Measurements from ENCODE around the gene SPEM1. TPM values are rescaled to one million over a fixed set of nuclear protein-coding genes. Genes with fewer than 3 reads are reported as not detected.

Gene SPEM1
- polyA plus RNA-seq, 10 donors = not detected

GRCh38 chr17:7418472-7419152, 1.5 kb upstream of the SPEM1 start:
- no peak for DNase-seq

GRCh38 chr17:7421186-7421585, 1.1 kb downstream of the SPEM1 start:
- DNase-seq = no peak

- DNase-seq = no peak
These were observed 3.6 kb downstream of the SPEM1 start for GRCh38 chr17:7423679-7424078.

- DNase-seq = no peak
These were observed 5.2 kb downstream of the SPEM1 start, which contains the start of gene SPEM2 for GRCh38 chr17:7425316-7425715. TSS of gene SPEM2 (plus strand) at chr17:7425616. CDS start at chr17:7425689, 73 bp downstream.

- no peak for DNase-seq
These were observed 5.6 kb downstream of the SPEM1 start for GRCh38 chr17:7425756-7426155.

- no peak for DNase-seq
These were observed 6.2 kb downstream of the SPEM1 start for GRCh38 chr17:7426203-7426863.

GRCh38 chr17:7426896-7427489, 6.9 kb downstream of the SPEM1 start:
- DNase-seq = no peak

GRCh38 chr17:7427549-7427948, 7.4 kb downstream of the SPEM1 start:
- no peak for DNase-seq

- no peak for DNase-seq
These were observed 8.4 kb downstream of the SPEM1 start, which contains the start of gene SPEM3 for GRCh38 chr17:7428557-7428956. TSS of gene SPEM3 (plus strand) at chr17:7428857. CDS start at chr17:7428903, 46 bp downstream.

GRCh38 chr17:7429722-7430121, 9.6 kb downstream of the SPEM1 start:
- no peak for DNase-seq

GRCh38 chr17:7431231-7431630, 11.1 kb downstream of the SPEM1 start:
- DNase-seq = no peak

GRCh38 chr17:7432296-7432695, 12.2 kb downstream of the SPEM1 start:
- no peak for DNase-seq

- peak in 1 of 3 donors; percentile 69 for DNase-seq
These were observed 15.8 kb downstream of the SPEM1 start for GRCh38 chr17:7435676-7436555.

- peak; percentile 68 to 88 (median 81) for DNase-seq
These were observed 16.6 kb downstream of the SPEM1 start for GRCh38 chr17:7436556-7437368.

- DNase-seq = no peak
These were observed 17.3 kb downstream of the SPEM1 start for GRCh38 chr17:7437369-7437863.

- DNase-seq = peak in 1 of 3 donors; percentile 83
These were observed 18.0 kb downstream of the SPEM1 start for GRCh38 chr17:7437950-7438614.

- DNase-seq = no peak
These were observed 18.7 kb downstream of the SPEM1 start for GRCh38 chr17:7438656-7439460.

- DNase-seq = peak in 1 of 3 donors; percentile 42
These were observed 19.5 kb downstream of the SPEM1 start, which contains the start of gene FGF11 for GRCh38 chr17:7439462-7440112. TSS of gene FGF11 (plus strand) at chr17:7439512. CDS start at chr17:7439621, 109 bp downstream.
